Heart left ventricle (tissue), 16 donors: ENCODE data around the gene SOX11. TPM values are rescaled to one million over a fixed set of nuclear protein-coding genes. Genes with fewer than 3 reads are reported as not detected.
"Not testable (repeated sequence)": the region's sequence is repeated elsewhere in the genome, so short reads cannot be mapped to it uniquely, and the experiment has no call there.

Experiments used
- ATAC-seq, 4 donors: fragments of 200-7000 bp; cut with Tn5 transposase; one replicate each; pipeline ENCODE4 v1.9.1; 2020 to 2022; ENCODE audit warnings: moderate library complexity in 4 of 4, mild to moderate bottlenecking in 3 of 4, moderate number of reproducible peaks in 1 of 4
- DNase-seq, 5 donors: peaks; one replicate each; pipeline ENCODE4 v3.0.0-alpha.2; 2020
- H3K27ac ChIP-seq, 12 donors: fragments of 200-600 bp; sonication (generic) in 4 of 12; one replicate each; pipeline versions ENCODE4 v1.5.0 to v1.8.0; 2016 to 2022; ENCODE audit warnings: mild to moderate bottlenecking in 2 of 12
- H3K27me3 ChIP-seq, 9 donors: fragments of 200-600 bp; sonication (generic) in 2 of 9; one replicate each; pipeline versions ENCODE4 v1.5.1 to v1.8.0; 2016 to 2022; ENCODE audit warnings: mild to moderate bottlenecking in 3 of 9
- H3K36me3 ChIP-seq, 9 donors: fragments of 200-600 bp; sonication (generic) in 2 of 9; one replicate each; pipeline versions ENCODE4 v1.5.0 to v1.8.0; 2018 to 2022; ENCODE audit warnings: mild to moderate bottlenecking in 2 of 9
- H3K4me1 ChIP-seq, 12 donors: fragments of 200-600 bp; sonication (generic) in 4 of 12; one replicate each; pipeline versions ENCODE4 v1.5.0 to v1.8.0; 2016 to 2022; ENCODE audit warnings: mild to moderate bottlenecking in 3 of 12
- H3K4me3 ChIP-seq, 12 donors: fragments of 200-600 bp; sonication (generic) in 4 of 12; one replicate each; pipeline versions ENCODE4 v1.5.0 to v1.8.0; 2017 to 2022; ENCODE audit warnings: mild to moderate bottlenecking in 9 of 12, moderate library complexity in 4 of 12
- H3K9me3 ChIP-seq, 12 donors: fragments of 200-600 bp; sonication (generic) in 4 of 12; one replicate each; pipeline versions ENCODE4 v1.5.0 to v1.8.0; 2016 to 2022; ENCODE audit warnings: mild to moderate bottlenecking in 1 of 12
- POLR2A ChIP-seq, 2 donors: fragments of 450-650 bp; IDR thresholded peaks; one replicate each; pipeline ENCODE4 v1.6.1; 2017; ENCODE audit warnings: antibody characterized with exemption in 2 of 2, mild to moderate bottlenecking in 2 of 2, moderate library complexity in 2 of 2
- WGBS, 4 donors: extraction: QIAGEN DNeasy Blood & Tissue Kit in 2 of 4; methylation state at CpG; one replicate each; pipeline versions ENCODE4 v1.1.5 to v1.1.7; 2013 to 2018; 5-methylcytosine and 5-hydroxymethylcytosine counted together
- intact Hi-C, 10 donors: fragments of 100-400 bp; cut with DNase I; formaldehyde crosslinking; loops; one replicate each; pipeline versions ENCODE4 v1.11.1 to v1.14.2; 2022
- long read RNA-seq, 3 donors: library from polyadenylated mRNA; unstranded; transcript quantifications; one replicate each; pipeline ENCODE4 v2.0.0, GENCODE V29; 2020 to 2021
- polyA plus RNA-seq, 2 donors: library from polyadenylated mRNA; stranded (reverse); fragments of 200-250 nt; gene quantifications; one replicate each; pipeline ENCODE4 v1.2.3, GENCODE V29; 2013
- total RNA-seq, 9 donors: library from RNA; depleted of rRNA in 2 of 9; stranded (reverse); fragments of >200 nt in 2 of 9; fragmentation: NEBNext Ultra II Directional in 3 of 9; extraction: Animal tissue kit (Norgen Biotek cat#: 25700) in 3 of 9; gene quantifications; one replicate each; pipeline versions ENCODE4 v1.1.0 to v1.2.4, GENCODE V29; 2016 to 2023
- TF ChIP-seq, protein P1 (sequence below), 12 donors: fragments of 200-600 bp; sonication (generic) in 4 of 12; IDR thresholded peaks; one replicate each; pipeline versions ENCODE4 v1.5.0 to v1.8.0; 2018 to 2022; ENCODE audit warnings: antibody characterized with exemption in 12 of 12, mild to moderate bottlenecking in 5 of 12
- donor health status: ischemic (EF 13 %, LVEDD 7.1; RV severe dilation, severe dysfunction).
- donor health status: healthy with polysubstance abuse.
- donor health status: DM: no; HTN: yes; CAD: no.
- donor health status: DM: no; HTN: no; CAD: no.
- donor health status: ischemic (EF 25% LVEDD 6.9; RV normal size, moderate dysfunction).
- donor health status: ischemic (EF 25% LVEDD 5.7; RV mildly dilated, moderate dysfunction).
- donor health status: healthy.
- donor health status: DM: yes; HTN: yes; CAD: no.
- donor health status: ischemic (EF 35%, LVEDD 5.7; RV mildly dilated, moderate dysfunction).
- donor health status: nonischemic (EF 11% LVEDD 7.7; RV severe dilation, severe dysfunction).
- donor health status: DM: yes; HTN: yes; CAD: no.
- donor health status: PGD.
- donor health status: ischemic (EF 29% LVEDD 5.4; RV normal size, mild dysfunction).
- donor health status: nonischemic (EF 23%, LVEDD 6.1; RV moderate dilation, normal function).

SOX11 gene
- total RNA-seq (1 to 10 TPM in 7 of 9 donors, under 1 TPM in 2; 0.48 to 5.6 (median 1.5) TPM), polyA plus RNA-seq (1 to 10 TPM in 1 of 2 donors, under 1 TPM in 1; 0.64 to 1.0 TPM)
- long read RNA-seq, donor 1, full-length matches to known transcripts, result 1 of 1 reads
- long read RNA-seq, donor 1, partial matches to known transcripts, result 0 of 1 reads
- long read RNA-seq, donor 1, other reads (novel, unspliced or antisense), result 0 of 1 reads
- long read RNA-seq, donor 2, result 0 reads
- long read RNA-seq, donor 3, result 0 reads

DNA sequence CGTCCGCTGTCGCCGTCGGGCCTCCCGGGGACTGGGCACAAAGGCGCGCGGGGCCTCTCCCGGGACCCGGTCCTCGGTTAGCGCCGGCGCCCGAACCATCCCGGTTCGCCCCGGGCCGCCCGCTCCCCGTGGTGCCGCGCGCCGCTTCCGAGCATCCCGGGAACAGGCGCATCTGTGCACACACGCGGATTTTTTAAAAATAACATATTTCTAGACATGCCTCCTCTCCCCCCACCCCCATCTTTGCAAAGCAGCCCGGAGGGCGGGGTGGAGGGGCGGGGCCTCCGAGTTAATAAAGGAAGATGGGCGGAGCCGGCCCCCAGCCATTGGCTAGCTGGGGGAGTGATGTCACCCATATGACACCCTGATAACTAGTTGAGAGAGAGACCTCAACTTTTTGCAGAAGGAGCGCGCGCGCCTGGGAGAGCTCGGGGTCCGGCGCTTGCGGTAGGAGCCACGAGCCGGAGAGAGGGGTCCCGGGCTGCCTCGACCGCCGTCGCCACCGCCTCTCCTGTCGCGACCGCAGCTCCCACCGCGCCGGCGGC, at the start of gene SOX11:
Gene SOX11, plus strand, starts transcription at position 400 of the 545 bp plus-strand sequence. CDS start 338 bp downstream, outside the sequence.
- Histone ChIP-seq H3K9me3 (no peaks in the 10 kb centered on the region), H3K27me3 (peaks cover 46 to 82% (median 58%) of the 10 kb centered on the region in 9 donors), H3K27ac (peak within 1 kb of the TSS in 3 of 12 donors; percentile 3 to 80 (median 42)), H3K4me1 (peaks cover 2 to 48% (median 17%) of the 10 kb centered on the region in 12 donors), H3K4me3 (peak within 1 kb of the TSS; percentile 3 to 51 (median 42)), H3K36me3 (no peaks in the 10 kb centered on the region)
- intact Hi-C loops, result loop anchor here in 5 of 10 donors (2.0 to 10.0 kb wide), 7 partner anchors 177 to 1083 kb away; no protein-coding TSS in a partner anchor
- WGBS, 4 donors, result 0 to 2% (median 1%) methylated on average over 24 to 60 of the region's 60 CpGs
- DNase-seq, result peak in 3 of 5 donors; percentile 56 to 81 (median 57)
- TF ChIP-seq POLR2A (IDR thresholded peaks at IDR 0.05), result peak in 1 of 2 donors; percentile 69
- TF ChIP-seq, protein P1, sequence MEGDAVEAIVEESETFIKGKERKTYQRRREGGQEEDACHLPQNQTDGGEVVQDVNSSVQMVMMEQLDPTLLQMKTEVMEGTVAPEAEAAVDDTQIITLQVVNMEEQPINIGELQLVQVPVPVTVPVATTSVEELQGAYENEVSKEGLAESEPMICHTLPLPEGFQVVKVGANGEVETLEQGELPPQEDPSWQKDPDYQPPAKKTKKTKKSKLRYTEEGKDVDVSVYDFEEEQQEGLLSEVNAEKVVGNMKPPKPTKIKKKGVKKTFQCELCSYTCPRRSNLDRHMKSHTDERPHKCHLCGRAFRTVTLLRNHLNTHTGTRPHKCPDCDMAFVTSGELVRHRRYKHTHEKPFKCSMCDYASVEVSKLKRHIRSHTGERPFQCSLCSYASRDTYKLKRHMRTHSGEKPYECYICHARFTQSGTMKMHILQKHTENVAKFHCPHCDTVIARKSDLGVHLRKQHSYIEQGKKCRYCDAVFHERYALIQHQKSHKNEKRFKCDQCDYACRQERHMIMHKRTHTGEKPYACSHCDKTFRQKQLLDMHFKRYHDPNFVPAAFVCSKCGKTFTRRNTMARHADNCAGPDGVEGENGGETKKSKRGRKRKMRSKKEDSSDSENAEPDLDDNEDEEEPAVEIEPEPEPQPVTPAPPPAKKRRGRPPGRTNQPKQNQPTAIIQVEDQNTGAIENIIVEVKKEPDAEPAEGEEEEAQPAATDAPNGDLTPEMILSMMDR (IDR thresholded peaks at IDR 0.05), result no peak
- peak; percentile 64 to 84 (median 73) for ATAC-seq

DNA sequence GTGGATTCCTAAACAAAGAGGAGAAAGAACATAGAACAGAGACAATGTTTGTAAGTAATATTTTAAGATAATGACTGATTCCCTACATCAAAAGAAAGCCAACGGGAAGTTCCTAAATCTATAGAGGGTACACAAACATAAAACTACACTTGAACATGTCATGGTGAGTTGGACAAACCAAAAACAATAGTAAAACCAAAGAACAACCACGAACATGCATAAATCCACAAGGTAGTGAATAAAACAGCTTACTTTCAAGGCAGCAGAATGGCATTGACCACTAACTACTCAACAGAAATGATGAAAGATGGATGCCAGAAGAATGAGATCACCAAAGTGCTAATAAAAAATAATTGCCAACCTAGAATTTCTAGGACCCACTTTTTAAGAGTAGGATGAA, 39.5 kb upstream of the SOX11 start:
- H3K27ac ChIP-seq, H3K9me3 ChIP-seq, intact Hi-C loops, DNase-seq, ATAC-seq, H3K4me3 ChIP-seq, H3K27me3 ChIP-seq, H3K4me1 ChIP-seq, H3K36me3 ChIP-seq: not testable (repeated sequence)
- 76 to 90% (median 83%) methylated on average over 2 of the region's 2 CpGs for WGBS, 4 donors

DNA sequence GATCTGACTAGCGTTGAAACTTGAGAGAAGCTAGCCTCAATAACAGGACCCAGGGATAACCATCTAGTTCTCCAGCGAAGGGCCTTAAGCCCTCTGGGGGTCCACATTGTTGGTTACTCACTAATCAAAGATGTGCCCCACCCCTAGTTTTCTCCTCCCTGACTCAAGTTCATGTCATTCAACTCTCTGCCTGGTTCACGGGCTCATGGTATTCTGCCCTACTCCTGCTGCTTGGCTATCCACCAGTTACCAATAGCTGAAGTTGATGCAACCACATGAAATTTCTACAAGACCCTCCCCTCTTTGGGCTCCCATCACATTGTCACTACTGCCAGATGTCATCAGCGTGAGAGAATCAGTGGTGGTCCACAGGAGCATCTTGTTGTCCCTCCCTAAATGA, 38.4 kb upstream of the SOX11 start:
- not testable (repeated sequence) for ATAC-seq

DNA sequence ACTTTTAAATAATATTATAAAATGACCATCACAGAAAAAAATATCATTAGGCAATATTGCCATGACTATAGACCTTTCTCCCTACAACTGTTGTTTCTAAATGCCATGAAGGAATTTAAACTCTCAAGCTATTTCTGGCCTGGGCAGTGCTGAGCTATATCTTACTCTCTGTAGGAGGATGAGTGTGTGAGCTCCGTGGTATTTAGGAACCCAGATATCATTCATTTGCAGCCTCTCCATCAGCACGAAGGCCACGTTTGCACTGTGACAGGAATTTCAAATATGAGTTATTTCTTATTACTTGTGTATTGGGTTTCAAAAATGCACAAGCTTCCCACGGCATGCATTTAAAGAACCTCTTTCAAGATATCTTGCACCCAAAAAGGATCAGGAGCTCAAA, 35.0 kb upstream of the SOX11 start:
- ATAC-seq, result no peak
- no peak for TF ChIP-seq POLR2A (IDR thresholded peaks at IDR 0.05)
- TF ChIP-seq, protein P1 (IDR thresholded peaks at IDR 0.05), result no peak
- H3K27me3 ChIP-seq, result no peaks in the 10 kb centered on the region
- no peak for DNase-seq
- H3K27ac ChIP-seq, result no peak overlapping the region
- peaks cover 0 to 4% (median 0%) of the 10 kb centered on the region in 12 donors for H3K4me1 ChIP-seq
- no peak overlapping the region for H3K4me3 ChIP-seq
- peaks cover 0 to 3% (median 0%) of the 10 kb centered on the region in 12 donors for H3K9me3 ChIP-seq
- intact Hi-C loops, result no loop called here
- H3K36me3 ChIP-seq, result no peaks in the 10 kb centered on the region
- WGBS, 4 donors, result 33 to 37% (median 35%) methylated on average over 4 of the region's 4 CpGs

More for the DNA sequence above, 38.4 kb upstream of the SOX11 start:
- H3K4me1 ChIP-seq, H3K4me3 ChIP-seq, DNase-seq, intact Hi-C loops, H3K36me3 ChIP-seq, H3K27me3 ChIP-seq, H3K9me3 ChIP-seq, H3K27ac ChIP-seq: not testable (repeated sequence)
- WGBS, 4 donors, result 82 to 91% (median 89%) methylated on average over 4 of the region's 4 CpGs

DNA sequence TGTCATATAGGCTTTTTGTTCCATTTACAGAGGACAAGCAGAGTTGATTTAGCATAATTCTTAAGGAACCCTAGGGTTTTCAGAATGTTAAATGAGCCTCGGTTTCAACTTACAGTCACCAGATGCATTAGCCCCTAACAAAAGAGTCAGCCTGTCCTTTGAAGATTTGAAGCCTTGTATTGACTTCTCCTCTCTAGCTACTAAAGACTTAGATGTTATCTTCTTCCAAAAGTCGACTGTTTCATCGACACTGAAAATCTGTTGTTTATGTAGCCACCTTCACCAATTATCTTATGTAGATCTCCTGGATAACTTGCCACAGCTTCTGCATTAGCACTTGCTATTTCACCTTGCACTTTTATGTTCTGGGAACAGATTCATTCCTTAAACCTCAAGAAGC, 31.6 kb upstream of the SOX11 start:
- no peak for TF ChIP-seq POLR2A (IDR thresholded peaks at IDR 0.05)
- TF ChIP-seq, protein P1 (IDR thresholded peaks at IDR 0.05), result no peak
- H3K9me3 ChIP-seq, result peaks cover 0 to 3% (median 0%) of the 10 kb centered on the region in 12 donors
- no peak for ATAC-seq
- H3K36me3 ChIP-seq, result no peaks in the 10 kb centered on the region
- no peak overlapping the region for H3K27ac ChIP-seq
- intact Hi-C loops, result no loop called here
- H3K4me1 ChIP-seq, result peaks cover 0 to 4% (median 0%) of the 10 kb centered on the region in 12 donors
- DNase-seq, result no peak
- H3K27me3 ChIP-seq, result no peaks in the 10 kb centered on the region
- WGBS, 4 donors, result 73 to 92% (median 81%) methylated on average over 3 of the region's 3 CpGs
- no peak overlapping the region for H3K4me3 ChIP-seq
